MM.1S (cell line): ENCODE results near the gene TPI1.

ENCODE experiments used
- CTCF ChIP-seq: fragments of 300-600 bp; sonication (generic); IDR thresholded peaks from 2 replicates; pipeline ENCODE4 v1.5.1; 2016; ENCODE audit warnings: antibody characterized with exemption, low read length, mixed read lengths
- EZH2 ChIP-seq: fragments of 300-600 bp; sonication (generic); optimal IDR thresholded peaks from 2 replicates; pipeline ENCODE3; 2017; ENCODE audit warnings: low read depth, mild to moderate bottlenecking, antibody characterized with exemption, low read length, mixed read lengths

GRCh38 chr12:6851153-6851920 is 16.0 kb upstream of the TPI1 start, which contains the start of gene CDCA3:
- TF ChIP-seq CTCF (no peak), EZH2 (no peak)
